ENCODE data around the gene TMEM178A.

Gene TMEM178A

GRCh38 chr2:39664888-39665591, 677 bp upstream of the TMEM178A start:
- Histone ChIP-seq H3K9ac (ENCODE audit: insufficient read length) (no peak overlapping the region), H3K9me3 (ENCODE audit: low read depth, low read length) (no peaks in the 10 kb centered on the region), H3K36me3 (ENCODE audit: insufficient read depth, low read length) (no peaks in the 10 kb centered on the region), H3K27ac (no peak overlapping the region), H3K4me3 (no peak overlapping the region)
- TF ChIP-seq POLR2AphosphoS5 (IDR thresholded peaks at IDR 0.05; ENCODE audit: borderline replicate concordance, low read depth, low read length) (no peak), EZH2 (IDR thresholded peaks at IDR 0.05) (peak; percentile 72)
- no peak for DNase-seq (ENCODE audit: low read depth, low spot score)

GRCh38 chr2:39666491-39667101, 879 bp downstream of the TMEM178A start:
- Histone ChIP-seq H3K9me3 (ENCODE audit: low read depth, low read length) (no peaks in the 10 kb centered on the region), H3K36me3 (ENCODE audit: insufficient read depth, low read length) (no peaks in the 10 kb centered on the region), H3K9ac (ENCODE audit: insufficient read length) (no peak overlapping the region), H3K4me3 (peak overlapping the region; percentile 71), H3K27ac (no peak overlapping the region)
- no peak for TF ChIP-seq FOXP2 (optimal IDR thresholded peaks at IDR 0.05; ENCODE audit: control extremely low read depth, extremely low read length, insufficient read depth)
- DNase-seq (ENCODE audit: low read depth, low spot score) = no peak

- no peaks in the 10 kb centered on the region for H3K9me3 ChIP-seq (ENCODE audit: low read depth, low read length)
- H3K4me3 ChIP-seq = no peak overlapping the region
- no peak for DNase-seq (ENCODE audit: low read depth, low spot score)
- no peaks in the 10 kb centered on the region for H3K36me3 ChIP-seq (ENCODE audit: insufficient read depth, low read length)
- H3K27ac ChIP-seq = no peak overlapping the region
- no peak overlapping the region for H3K9ac ChIP-seq (ENCODE audit: insufficient read length)
- TF ChIP-seq FOXP2 (optimal IDR thresholded peaks at IDR 0.05; ENCODE audit: control extremely low read depth, extremely low read length, insufficient read depth) (no peak), POLR2AphosphoS5 (IDR thresholded peaks at IDR 0.05; ENCODE audit: borderline replicate concordance, low read depth, low read length) (no peak), EZH2 (IDR thresholded peaks at IDR 0.05) (no peak)
Observed at GRCh38 chr2:39667104-39667885, 1.6 kb downstream of the TMEM178A start.

GRCh38 chr2:39667886-39668276, 2.2 kb downstream of the TMEM178A start:
- no peak overlapping the region for H3K9ac ChIP-seq (ENCODE audit: insufficient read length)
- no peak for DNase-seq (ENCODE audit: low read depth, low spot score)
- TF ChIP-seq POLR2AphosphoS5 (IDR thresholded peaks at IDR 0.05; ENCODE audit: borderline replicate concordance, low read depth, low read length) (no peak), FOXP2 (optimal IDR thresholded peaks at IDR 0.05; ENCODE audit: control extremely low read depth, extremely low read length, insufficient read depth) (no peak), EZH2 (IDR thresholded peaks at IDR 0.05) (no peak)
- no peaks in the 10 kb centered on the region for H3K36me3 ChIP-seq (ENCODE audit: insufficient read depth, low read length)
- H3K27ac ChIP-seq = no peak overlapping the region
- no peaks in the 10 kb centered on the region for H3K9me3 ChIP-seq (ENCODE audit: low read depth, low read length)
- no peak overlapping the region for H3K4me3 ChIP-seq

- no peak for DNase-seq (ENCODE audit: low read depth, low spot score)
- Histone ChIP-seq H3K9me3 (ENCODE audit: low read depth, low read length) (no peaks in the 10 kb centered on the region), H3K9ac (ENCODE audit: insufficient read length) (no peak overlapping the region), H3K36me3 (ENCODE audit: insufficient read depth, low read length) (no peaks in the 10 kb centered on the region), H3K27ac (no peak overlapping the region), H3K4me3 (no peak overlapping the region)
- TF ChIP-seq FOXP2 (optimal IDR thresholded peaks at IDR 0.05; ENCODE audit: control extremely low read depth, extremely low read length, insufficient read depth) = no peak
- TF ChIP-seq POLR2AphosphoS5 (IDR thresholded peaks at IDR 0.05; ENCODE audit: borderline replicate concordance, low read depth, low read length) = no peak
- TF ChIP-seq EZH2 (IDR thresholded peaks at IDR 0.05) = no peak
Observed at GRCh38 chr2:39668576-39669080, 2.9 kb downstream of the TMEM178A start.

- no peak for DNase-seq (ENCODE audit: low read depth, low spot score)
- TF ChIP-seq POLR2AphosphoS5 (IDR thresholded peaks at IDR 0.05; ENCODE audit: borderline replicate concordance, low read depth, low read length) (no peak), FOXP2 (optimal IDR thresholded peaks at IDR 0.05; ENCODE audit: control extremely low read depth, extremely low read length, insufficient read depth) (no peak), EZH2 (IDR thresholded peaks at IDR 0.05) (no peak)
- H3K4me3 ChIP-seq = no peak overlapping the region
- no peaks in the 10 kb centered on the region for H3K36me3 ChIP-seq (ENCODE audit: insufficient read depth, low read length)
- no peak overlapping the region for H3K27ac ChIP-seq
- no peaks in the 10 kb centered on the region for H3K9me3 ChIP-seq (ENCODE audit: low read depth, low read length)
- H3K9ac ChIP-seq (ENCODE audit: insufficient read length) = no peak overlapping the region
Observed at GRCh38 chr2:39671604-39672003, 5.9 kb downstream of the TMEM178A start.

- DNase-seq (ENCODE audit: low read depth, low spot score) = no peak
- no peak for TF ChIP-seq FOXP2 (optimal IDR thresholded peaks at IDR 0.05; ENCODE audit: control extremely low read depth, extremely low read length, insufficient read depth)
- Histone ChIP-seq H3K9me3 (ENCODE audit: low read depth, low read length) (no peaks in the 10 kb centered on the region), H3K9ac (ENCODE audit: insufficient read length) (no peak overlapping the region), H3K36me3 (ENCODE audit: insufficient read depth, low read length) (no peaks in the 10 kb centered on the region), H3K27ac (no peak overlapping the region), H3K4me3 (no peak overlapping the region)
Observed at GRCh38 chr2:39673018-39673417, 7.3 kb downstream of the TMEM178A start.

GRCh38 chr2:39676342-39676741, 10.6 kb downstream of the TMEM178A start:
- H3K36me3 ChIP-seq (ENCODE audit: insufficient read depth, low read length) = no peaks in the 10 kb centered on the region
- H3K4me3 ChIP-seq = no peak overlapping the region
- H3K9me3 ChIP-seq (ENCODE audit: low read depth, low read length) = no peaks in the 10 kb centered on the region
- no peak for DNase-seq (ENCODE audit: low read depth, low spot score)
- no peak overlapping the region for H3K27ac ChIP-seq
- H3K9ac ChIP-seq (ENCODE audit: insufficient read length) = no peak overlapping the region
- no peak for TF ChIP-seq EZH2 (IDR thresholded peaks at IDR 0.05)
- TF ChIP-seq POLR2AphosphoS5 (IDR thresholded peaks at IDR 0.05; ENCODE audit: borderline replicate concordance, low read depth, low read length) = no peak
- no peak for TF ChIP-seq FOXP2 (optimal IDR thresholded peaks at IDR 0.05; ENCODE audit: control extremely low read depth, extremely low read length, insufficient read depth)

All from SK-N-MC (cell line).